GM19463 (cell line): ENCODE data around the gene CXCL5.
"Not testable (repeated sequence)": the region's sequence is repeated elsewhere in the genome, so short reads cannot be mapped to it uniquely, and the experiment has no call there.

ENCODE experiments used
- ATAC-seq: cut with Tn5 transposase; IDR thresholded peaks from one replicate; pipeline ENCODE4 v1.9.1; 2021; ENCODE audit warnings: mild to moderate bottlenecking, moderate library complexity; ENCODE audit not compliant: unreplicated experiment

CXCL5 gene

DNA sequence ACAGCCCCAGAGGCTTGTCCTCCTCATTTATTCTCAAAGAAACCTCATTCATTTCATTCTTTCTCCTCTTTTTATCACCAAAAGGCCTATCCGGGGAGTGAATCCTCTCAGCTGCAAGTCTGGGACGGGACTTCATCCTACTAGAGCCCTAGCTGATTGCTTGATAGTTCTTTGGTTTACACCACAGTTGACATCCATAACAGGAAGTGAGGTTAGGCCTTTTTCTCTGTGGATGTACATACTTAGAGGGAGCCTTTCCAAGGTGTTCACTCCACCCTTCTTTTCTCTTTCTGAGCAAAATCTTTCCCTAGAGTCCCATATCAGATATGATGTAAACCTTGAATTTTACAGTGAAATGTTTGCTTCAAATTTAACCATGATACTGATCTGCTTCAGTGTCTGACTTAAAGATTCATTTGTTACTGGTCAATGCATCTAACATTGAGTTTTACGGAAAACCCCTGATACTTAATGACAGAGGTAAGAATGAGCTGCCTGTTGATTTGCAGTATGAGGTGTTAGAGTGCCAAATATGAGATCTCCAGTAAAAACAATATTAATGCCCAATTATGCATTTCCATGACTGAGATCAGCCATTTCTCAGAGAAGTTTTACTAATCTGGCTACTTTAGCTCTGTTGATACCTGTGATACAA, 16.8 kb upstream of the CXCL5 start:
- no peak for ATAC-seq

DNA sequence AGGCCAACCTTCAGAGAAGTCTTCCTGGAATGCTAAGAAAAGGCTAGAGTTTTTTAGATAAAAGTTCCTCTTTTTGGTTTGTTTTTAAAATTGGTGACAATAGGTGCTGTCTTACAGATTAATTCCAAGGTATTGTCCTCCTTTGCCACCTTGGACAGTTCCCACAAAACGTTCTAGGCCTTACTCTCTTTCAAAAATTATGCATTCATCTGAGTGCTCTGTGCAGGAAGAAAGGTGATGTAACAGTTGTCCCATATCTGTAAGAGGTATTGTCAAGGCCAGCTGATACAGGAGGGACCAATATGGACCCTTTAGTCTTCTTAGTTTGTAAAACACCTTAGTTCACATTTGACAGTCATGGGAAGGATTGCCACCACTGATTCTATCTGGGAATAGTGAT, 15.9 kb upstream of the CXCL5 start:
- ATAC-seq = no peak

- ATAC-seq = no peak
These were observed 14.8 kb upstream of the CXCL5 start for GRCh38 chr4:74013264-74013663.

- no peak for ATAC-seq
These were observed 13.7 kb upstream of the CXCL5 start for GRCh38 chr4:74012130-74012529.

GRCh38 chr4:74009307-74009706, 10.8 kb upstream of the CXCL5 start:
- no peak for ATAC-seq

DNA sequence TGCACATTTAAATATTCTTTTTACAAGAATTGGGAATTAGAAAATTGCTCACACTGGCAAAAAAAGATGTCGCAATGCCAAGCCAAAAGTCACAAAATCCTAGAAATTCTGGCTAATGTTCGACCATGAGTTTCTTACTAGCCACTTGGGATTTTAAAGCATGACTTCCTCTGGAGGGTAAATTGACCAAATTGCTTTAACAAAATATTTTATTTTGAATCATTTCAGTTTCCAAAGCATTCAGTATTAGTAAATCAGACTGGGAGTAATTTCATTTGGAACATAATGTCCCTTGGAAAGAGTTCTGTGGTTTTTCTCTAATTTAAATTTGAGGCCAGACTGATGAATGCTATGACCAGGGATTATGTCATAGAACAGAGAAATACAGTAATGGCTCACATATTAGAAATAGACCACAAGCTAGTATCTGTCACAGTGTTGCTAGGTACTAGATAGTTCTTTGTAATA, 7.6 kb upstream of the CXCL5 start:
- no peak for ATAC-seq

- ATAC-seq = no peak
These were observed 7.1 kb upstream of the CXCL5 start for GRCh38 chr4:74005528-74005927.

DNA sequence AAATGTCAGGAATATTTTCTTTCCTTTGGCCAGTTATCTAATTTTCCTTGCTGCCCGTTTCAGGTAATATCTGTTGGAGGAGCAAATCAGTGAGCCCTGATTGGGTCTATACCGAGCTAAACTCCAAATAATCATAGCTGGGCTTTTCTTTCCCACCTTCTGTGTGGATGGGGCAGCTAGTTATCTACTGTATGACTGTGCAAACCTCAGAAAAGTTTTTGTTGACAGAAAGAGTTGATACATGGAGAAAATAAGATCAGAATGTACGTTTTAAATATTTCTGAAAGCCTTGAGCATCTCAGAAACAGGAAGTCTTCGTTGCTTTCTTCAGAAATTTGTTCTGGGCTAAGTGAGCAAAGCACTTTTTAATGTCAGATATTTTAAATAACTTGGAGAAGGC, 6.2 kb upstream of the CXCL5 start:
- no peak for ATAC-seq

- ATAC-seq = no peak
These were observed 1.8 kb upstream of the CXCL5 start for GRCh38 chr4:74000301-74000700.

DNA sequence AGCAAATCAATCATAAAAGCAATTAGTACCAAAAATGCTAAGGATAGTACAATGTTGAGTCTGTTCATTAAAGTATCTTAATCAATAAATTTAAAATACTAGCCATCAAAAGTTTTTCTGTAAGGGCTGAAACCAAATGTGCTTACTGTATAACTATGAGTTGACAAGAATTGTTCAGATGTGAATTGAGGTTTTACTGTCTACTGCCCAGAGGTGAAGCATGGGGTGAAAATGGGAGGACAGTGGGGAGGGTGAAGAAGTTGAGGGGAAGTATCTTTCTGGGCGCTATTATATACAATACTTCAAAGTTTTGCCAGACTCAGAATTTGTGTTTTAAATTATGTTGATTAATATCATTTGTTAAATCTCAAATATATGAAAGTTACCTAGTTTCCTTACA, 6.4 kb downstream of the CXCL5 start:
- ATAC-seq = no peak

GRCh38 chr4:73991742-73992000, 6.8 kb downstream of the CXCL5 start:
- no peak for ATAC-seq

GRCh38 chr4:73990988-73991741, 7.3 kb downstream of the CXCL5 start:
- no peak for ATAC-seq

DNA sequence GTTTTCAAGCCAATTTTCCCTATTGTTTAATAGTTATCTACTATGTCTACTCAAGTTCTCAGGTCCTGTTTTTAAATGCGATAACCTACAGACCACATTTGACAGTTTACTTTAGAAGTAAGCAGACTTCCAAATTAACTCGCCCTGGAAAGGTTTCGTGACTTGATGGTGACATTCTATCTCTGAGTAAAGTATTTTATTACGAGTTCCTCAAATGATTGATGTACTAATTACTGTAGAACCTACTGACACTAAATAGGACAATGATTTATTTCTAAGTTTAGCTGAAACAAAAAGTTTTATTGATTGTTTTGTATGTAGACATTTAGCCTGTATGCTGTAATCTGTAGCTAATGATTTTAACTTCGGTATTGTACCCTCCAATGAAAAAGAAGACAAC, 8.5 kb downstream of the CXCL5 start:
- ATAC-seq = no peak

DNA sequence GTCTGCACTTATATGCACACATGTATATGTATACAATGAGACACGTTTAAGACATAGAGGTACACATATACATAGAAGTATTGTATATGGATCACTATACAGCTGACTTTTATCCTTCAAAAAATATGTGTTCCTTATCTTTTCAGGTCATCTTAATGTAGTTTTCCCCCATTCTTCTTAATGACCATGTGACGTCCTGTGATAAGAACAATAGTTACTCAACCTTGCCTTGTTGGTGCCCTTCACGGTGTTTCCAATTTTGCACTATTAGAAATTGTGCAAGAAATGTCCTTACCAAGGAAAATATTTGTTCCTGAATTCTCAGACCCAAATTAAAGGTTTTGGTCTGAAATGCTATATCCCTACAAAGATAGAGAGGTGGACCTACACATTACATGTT, 9.4 kb downstream of the CXCL5 start:
- no peak for ATAC-seq

GRCh38 chr4:73988061-73988460, 10.4 kb downstream of the CXCL5 start, which contains the start of gene PPBP:
Gene PPBP (minus strand): TSS chr4:73988190. CDS start chr4:73988103, 87 bp downstream.
- no peak for ATAC-seq

GRCh38 chr4:73985528-73985852, 13.0 kb downstream of the CXCL5 start:
- ATAC-seq = no peak

DNA sequence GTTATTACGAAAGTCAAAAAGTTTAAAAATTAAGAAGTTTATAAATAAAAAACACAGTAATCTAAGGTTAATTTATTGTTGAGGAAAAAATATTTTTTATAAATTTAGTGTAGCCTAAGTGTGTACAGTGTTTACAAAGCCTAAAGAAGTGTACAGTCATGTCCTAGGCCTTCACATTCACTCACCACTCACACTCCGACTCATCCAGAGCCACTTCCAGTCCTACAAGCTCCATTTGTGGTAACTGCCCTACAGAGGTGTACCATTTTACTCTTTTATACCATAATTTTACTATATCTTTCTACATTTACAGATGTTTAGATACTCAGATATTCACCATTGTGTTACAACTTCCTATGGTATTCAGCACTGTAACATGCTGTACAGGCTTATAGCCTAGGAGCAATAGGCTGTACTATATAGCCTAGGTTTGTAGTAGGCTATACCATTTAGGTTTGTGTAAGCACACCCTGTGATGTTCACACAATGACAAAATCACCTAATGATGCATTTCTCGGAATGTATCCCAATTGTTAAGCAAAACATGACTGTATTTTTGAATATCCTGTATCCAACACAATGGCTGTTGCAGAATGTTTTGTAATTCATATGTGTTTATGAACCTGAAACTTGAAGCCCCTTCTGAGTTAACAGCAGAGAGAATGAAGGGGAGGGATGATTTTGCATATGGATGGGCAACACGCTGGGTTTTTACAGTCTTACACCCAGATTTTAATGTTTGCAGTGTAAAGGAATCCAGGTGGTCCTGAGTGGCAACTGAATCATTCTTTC, 13.5 kb downstream of the CXCL5 start:
- no peak for ATAC-seq

- not testable (repeated sequence) for ATAC-seq
These were observed 17.3 kb downstream of the CXCL5 start for GRCh38 chr4:73981175-73981574.

GRCh38 chr4:73979407-73979957, 19.0 kb downstream of the CXCL5 start:
- ATAC-seq = no peak

DNA sequence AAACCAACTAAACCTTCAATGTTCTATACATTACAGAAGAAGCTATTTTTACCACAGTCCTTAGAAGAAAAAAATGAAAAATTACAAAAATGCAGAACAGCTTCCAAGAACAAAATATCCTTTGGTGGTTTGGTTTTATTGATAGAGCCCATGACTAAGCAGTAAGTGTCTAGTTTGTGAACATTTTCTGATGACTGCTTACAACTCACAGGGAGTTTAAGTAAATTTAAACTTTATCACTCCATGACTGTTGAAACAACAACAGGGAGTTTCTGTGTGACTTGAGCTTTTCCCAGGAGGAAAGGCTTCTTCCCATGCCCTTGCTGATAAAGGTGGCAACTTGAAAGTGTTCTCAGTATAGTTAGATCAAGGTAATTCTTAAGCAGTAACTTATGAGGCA, 19.6 kb downstream of the CXCL5 start:
- no peak for ATAC-seq

DNA sequence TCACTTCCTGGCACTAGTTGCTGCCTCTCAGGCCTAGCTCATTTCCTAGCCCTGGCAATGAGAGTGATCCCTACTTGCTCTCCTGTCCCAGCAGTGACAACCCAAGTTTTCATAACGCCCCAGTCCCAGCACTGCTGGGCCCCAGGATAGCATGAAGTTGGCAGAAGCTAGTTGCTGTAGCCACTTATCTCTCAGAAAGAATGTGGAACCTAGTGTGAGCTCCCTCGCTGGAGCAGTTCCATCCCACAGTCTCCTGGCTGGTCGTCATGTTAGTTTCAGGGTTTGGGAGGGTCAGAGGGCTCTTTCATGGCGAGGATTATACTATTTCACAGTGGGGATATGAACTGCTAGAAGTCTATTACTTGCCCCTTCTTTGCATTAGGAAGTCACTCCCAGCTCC, 21.8 kb downstream of the CXCL5 start:
- no peak for ATAC-seq

DNA sequence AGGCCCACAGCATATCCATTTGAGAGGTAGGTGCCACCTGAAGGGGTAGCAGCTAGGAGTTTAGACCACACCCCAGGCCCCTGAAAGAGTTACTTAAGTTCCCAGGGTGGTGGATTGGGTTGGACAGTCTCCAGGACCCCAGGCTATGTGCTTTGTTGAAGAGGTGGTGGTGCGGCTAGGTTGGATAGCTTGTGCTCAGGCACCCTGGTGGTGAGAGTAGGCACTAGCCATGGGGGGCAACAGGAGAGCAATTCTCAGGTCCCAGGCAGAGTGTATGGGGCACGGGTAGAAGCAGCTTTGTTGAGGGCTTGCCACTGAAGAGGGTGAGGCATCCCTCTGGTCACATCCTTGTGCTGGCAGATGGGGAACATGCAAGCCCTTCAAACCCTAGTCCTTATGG, 22.3 kb downstream of the CXCL5 start:
- no peak for ATAC-seq
